Measurements from ENCODE around the gene OTOP2. TPM values are rescaled to one million over a fixed set of nuclear protein-coding genes. Genes with fewer than 3 reads are reported as not detected.

OTOP2 gene
- total RNA-seq, 1 experiment from 2014 or later, result not detected

DNA sequence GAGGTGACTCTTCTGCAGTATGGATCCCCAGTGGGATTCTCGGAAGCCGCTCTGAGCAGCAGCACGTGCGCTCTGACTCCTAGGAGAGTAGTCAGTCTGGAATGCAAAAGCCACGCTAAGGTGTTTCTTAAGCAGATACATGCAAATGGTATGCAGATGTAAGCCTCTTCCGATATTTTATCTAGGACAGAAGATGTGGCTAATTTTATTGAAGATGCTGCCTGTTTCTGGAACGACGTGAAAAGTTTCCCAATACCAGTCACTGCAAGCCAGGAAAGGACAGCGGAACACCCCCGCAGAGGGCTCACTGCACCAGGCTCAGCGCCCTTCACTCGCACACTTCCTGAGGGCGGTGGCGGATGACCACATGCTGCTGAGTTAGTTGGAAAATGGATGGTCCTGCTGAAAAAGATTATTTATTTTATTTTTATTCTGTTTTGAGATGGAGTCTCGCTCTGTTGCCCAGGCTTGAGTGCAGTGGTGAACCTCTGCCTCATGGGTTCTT is 40.8 kb upstream of the OTOP2 start:
- peaks cover 2% of the 10 kb centered on the region for H3K27me3 ChIP-seq (replicated peaks; ENCODE audit: insufficient read depth, low read depth, low read length, poor library complexity)
- no peak for TF ChIP-seq EZH2 (IDR thresholded peaks at IDR 0.05; ENCODE audit: borderline replicate concordance, low read depth, low read length, poor library complexity, severe bottlenecking)
- no peak for TF ChIP-seq CTCF (conservative IDR thresholded peaks at IDR 0.05; ENCODE audit: low read depth, low read length)
- no peaks in the 10 kb centered on the region for H3K36me3 ChIP-seq (ENCODE audit: insufficient read depth, low read length, poor library complexity, severe bottlenecking)
- no peaks in the 10 kb centered on the region for H3K4me1 ChIP-seq (ENCODE audit: insufficient read depth, low read length, poor library complexity, severe bottlenecking)
- ChIA-PET POLR2A (ENCODE audit: low non-redundant PET) (no interaction called here), CTCF (no interaction called here)
- H3K27ac ChIP-seq (ENCODE audit: low read depth, low read length, poor library complexity, severe bottlenecking), result no peak overlapping the region
- no peak overlapping the region for H3K4me3 ChIP-seq (ENCODE audit: low read depth, low read length, poor library complexity, severe bottlenecking)
- no peaks in the 10 kb centered on the region for H3K9me3 ChIP-seq (ENCODE audit: low read depth, low read length, poor library complexity, severe bottlenecking)
- no TSS peak for BruUV-seq (replicated peaks)
- no peak for DNase-seq (ENCODE audit: low spot score)
- intact Hi-C loops (cut with micrococcal nuclease; ENCODE audit: unreplicated experiment), result no loop called here

DNA sequence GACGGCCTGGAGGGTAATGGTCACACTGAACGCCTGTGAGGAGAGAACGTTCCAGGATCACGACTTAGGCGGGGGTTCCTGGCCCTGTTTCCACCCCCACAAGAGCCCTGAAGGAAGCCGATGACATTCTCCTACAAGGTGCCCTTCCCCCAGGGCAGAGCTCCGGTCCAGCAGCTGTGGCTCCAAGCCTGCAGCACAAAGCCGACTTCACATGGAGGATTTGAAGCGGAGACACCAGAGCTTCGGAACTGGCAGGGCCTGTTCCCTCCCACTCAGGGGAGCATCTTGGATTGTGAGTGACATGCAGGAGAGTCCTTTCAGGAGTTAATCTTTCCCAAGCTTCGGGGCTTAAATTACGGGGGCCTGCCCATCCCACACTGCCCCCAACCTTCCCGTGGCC is 35.6 kb upstream of the OTOP2 start:
- ChIA-PET CTCF (no interaction called here), POLR2A (ENCODE audit: low non-redundant PET) (no interaction called here)
- no TSS peak for BruUV-seq (replicated peaks)
- Histone ChIP-seq H3K27me3 (replicated peaks; ENCODE audit: insufficient read depth, low read depth, low read length, poor library complexity) (peaks cover 34% of the 10 kb centered on the region), H3K9me3 (ENCODE audit: low read depth, low read length, poor library complexity, severe bottlenecking) (no peaks in the 10 kb centered on the region), H3K27ac (ENCODE audit: low read depth, low read length, poor library complexity, severe bottlenecking) (no peak overlapping the region), H3K36me3 (ENCODE audit: insufficient read depth, low read length, poor library complexity, severe bottlenecking) (no peaks in the 10 kb centered on the region), H3K4me3 (ENCODE audit: low read depth, low read length, poor library complexity, severe bottlenecking) (no peak overlapping the region), H3K4me1 (ENCODE audit: insufficient read depth, low read length, poor library complexity, severe bottlenecking) (no peaks in the 10 kb centered on the region)
- DNase-seq (ENCODE audit: low spot score), result no peak
- TF ChIP-seq CTCF (conservative IDR thresholded peaks at IDR 0.05; ENCODE audit: low read depth, low read length) (no peak), EZH2 (IDR thresholded peaks at IDR 0.05; ENCODE audit: borderline replicate concordance, low read depth, low read length, poor library complexity, severe bottlenecking) (no peak)
- intact Hi-C loops (cut with micrococcal nuclease; ENCODE audit: unreplicated experiment), result no loop called here

DNA sequence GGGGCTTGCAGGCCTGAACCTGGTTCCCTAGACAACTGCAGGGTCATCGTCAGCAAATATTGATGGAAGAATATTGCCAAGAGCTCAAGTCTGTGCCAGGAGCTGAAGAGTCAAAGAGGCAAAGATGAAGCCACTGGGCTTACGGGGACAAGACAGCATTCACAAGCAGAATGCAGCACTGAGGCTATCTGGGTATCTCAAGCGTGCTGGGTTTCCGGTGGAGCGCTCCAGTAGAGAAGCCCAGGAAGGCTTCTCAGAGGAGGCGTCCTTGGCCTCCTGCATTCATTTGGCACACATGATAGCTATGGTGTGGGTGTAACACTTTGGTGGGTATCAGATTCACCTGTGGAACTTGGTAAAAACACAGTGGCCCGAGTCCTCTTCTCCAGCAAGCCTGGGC is 33.5 kb upstream of the OTOP2 start:
- no peak overlapping the region for H3K4me3 ChIP-seq (ENCODE audit: low read depth, low read length, poor library complexity, severe bottlenecking)
- intact Hi-C loops (cut with micrococcal nuclease; ENCODE audit: unreplicated experiment), result no loop called here
- H3K4me1 ChIP-seq (ENCODE audit: insufficient read depth, low read length, poor library complexity, severe bottlenecking), result no peaks in the 10 kb centered on the region
- POLR2A ChIA-PET (ENCODE audit: low non-redundant PET), result no interaction called here
- no peaks in the 10 kb centered on the region for H3K36me3 ChIP-seq (ENCODE audit: insufficient read depth, low read length, poor library complexity, severe bottlenecking)
- H3K27ac ChIP-seq (ENCODE audit: low read depth, low read length, poor library complexity, severe bottlenecking), result no peak overlapping the region
- no peak for DNase-seq (ENCODE audit: low spot score)
- TF ChIP-seq CTCF (conservative IDR thresholded peaks at IDR 0.05; ENCODE audit: low read depth, low read length) (no peak), EZH2 (IDR thresholded peaks at IDR 0.05; ENCODE audit: borderline replicate concordance, low read depth, low read length, poor library complexity, severe bottlenecking) (no peak)
- BruUV-seq (replicated peaks), result no TSS peak
- H3K9me3 ChIP-seq (ENCODE audit: low read depth, low read length, poor library complexity, severe bottlenecking), result no peaks in the 10 kb centered on the region
- H3K27me3 ChIP-seq (replicated peaks; ENCODE audit: insufficient read depth, low read depth, low read length, poor library complexity), result peaks cover 55% of the 10 kb centered on the region
- CTCF ChIA-PET, result no interaction called here

All from A673 (cell line).